ENCODE measurements around the gene SCMH1.
"Not testable (repeated sequence)": the region's sequence is repeated elsewhere in the genome, so short reads cannot be mapped to it uniquely, and the experiment has no call there.

Gene SCMH1

GRCh38 chr1:41259221-41259620 lies 17.1 kb upstream of the SCMH1 start:
- H3K27me3 ChIP-seq (ENCODE audit: low read length): no peaks in the 10 kb centered on the region
- no peaks in the 10 kb centered on the region for H3F3A ChIP-seq (ENCODE audit: insufficient read depth)
- H3K9me2 ChIP-seq (replicated peaks; ENCODE audit: insufficient read depth, low read length): no peaks in the 10 kb centered on the region
- H3K36me3 ChIP-seq (ENCODE audit: low read length): no peaks in the 10 kb centered on the region
- H3K9me3 ChIP-seq (ENCODE audit: insufficient read depth, low read length): no peaks in the 10 kb centered on the region; the same call in 1 of the 2 replicates
- no peak for TF ChIP-seq CTCF (IDR thresholded peaks at IDR 0.05; ENCODE audit: insufficient read depth, low read length, poor library complexity, severe bottlenecking)
- no peak for TF ChIP-seq EZH2phosphoT487 (conservative IDR thresholded peaks at IDR 0.05; ENCODE audit: low read length)
- no peak overlapping the region for H3K27ac ChIP-seq (ENCODE audit: low read depth, low read length)
- no peak overlapping the region for H3K9ac ChIP-seq (ENCODE audit: low read length)
- H3K4me2 ChIP-seq (ENCODE audit: low read depth, low read length, poor library complexity, severe bottlenecking): no peak overlapping the region
- no peak overlapping the region for H3K4me3 ChIP-seq (ENCODE audit: insufficient read depth, low read length, poor library complexity, severe bottlenecking)
- no peaks in the 10 kb centered on the region for H3K79me2 ChIP-seq (ENCODE audit: insufficient read depth, low read length)
- H2AFZ ChIP-seq (ENCODE audit: low read depth, low read length, severe bottlenecking): no peak overlapping the region
- no peaks in the 10 kb centered on the region for H4K20me1 ChIP-seq (ENCODE audit: low read depth, low read length)

- Histone ChIP-seq H3F3A (ENCODE audit: insufficient read depth) (no peaks in the 10 kb centered on the region), H3K36me3 (ENCODE audit: low read length) (no peaks in the 10 kb centered on the region), H3K4me3 (ENCODE audit: insufficient read depth, low read length, poor library complexity, severe bottlenecking) (no peak overlapping the region), H3K79me2 (ENCODE audit: insufficient read depth, low read length) (no peaks in the 10 kb centered on the region), H3K27ac (ENCODE audit: low read depth, low read length) (no peak overlapping the region), H4K20me1 (ENCODE audit: low read depth, low read length) (no peaks in the 10 kb centered on the region), H3K9me2 (replicated peaks; ENCODE audit: insufficient read depth, low read length) (no peaks in the 10 kb centered on the region), H2AFZ (ENCODE audit: low read depth, low read length, severe bottlenecking) (no peak overlapping the region), H3K4me2 (ENCODE audit: low read depth, low read length, poor library complexity, severe bottlenecking) (no peak overlapping the region), H3K27me3 (ENCODE audit: low read length) (no peaks in the 10 kb centered on the region), H3K9ac (ENCODE audit: low read length) (no peak overlapping the region), H3K9me3 (ENCODE audit: insufficient read depth, low read length) (peaks cover 3% of the 10 kb centered on the region; the same call in 1 of the 2 replicates)
- TF ChIP-seq EZH2phosphoT487 (conservative IDR thresholded peaks at IDR 0.05; ENCODE audit: low read length) (no peak), CTCF (IDR thresholded peaks at IDR 0.05; ENCODE audit: insufficient read depth, low read length, poor library complexity, severe bottlenecking) (no peak)
Measured at GRCh38 chr1:41255978-41256377, 13.9 kb upstream of the SCMH1 start.

- not testable (repeated sequence) for H3K9ac ChIP-seq (ENCODE audit: low read length); H3K27ac ChIP-seq (ENCODE audit: low read depth, low read length); H3K4me2 ChIP-seq (ENCODE audit: low read depth, low read length, poor library complexity, severe bottlenecking); H3F3A ChIP-seq (ENCODE audit: insufficient read depth); H3K27me3 ChIP-seq (ENCODE audit: low read length); H3K36me3 ChIP-seq (ENCODE audit: low read length); H3K9me2 ChIP-seq (replicated peaks; ENCODE audit: insufficient read depth, low read length); H3K9me3 ChIP-seq (ENCODE audit: insufficient read depth, low read length); H3K4me3 ChIP-seq (ENCODE audit: insufficient read depth, low read length, poor library complexity, severe bottlenecking); H4K20me1 ChIP-seq (ENCODE audit: low read depth, low read length); H3K79me2 ChIP-seq (ENCODE audit: insufficient read depth, low read length); H2AFZ ChIP-seq (ENCODE audit: low read depth, low read length, severe bottlenecking)
Measured at GRCh38 chr1:41251120-41251519, 9.0 kb upstream of the SCMH1 start.

GRCh38 chr1:41249319-41249718 lies 7.2 kb upstream of the SCMH1 start:
- Histone ChIP-seq H2AFZ (ENCODE audit: low read depth, low read length, severe bottlenecking) (no peak overlapping the region), H3K9ac (ENCODE audit: low read length) (no peak overlapping the region), H3F3A (ENCODE audit: insufficient read depth) (no peaks in the 10 kb centered on the region), H4K20me1 (ENCODE audit: low read depth, low read length) (no peaks in the 10 kb centered on the region), H3K9me3 (ENCODE audit: insufficient read depth, low read length) (0 out of 2 replicates have a peak, but pooled peaks cover 3% of the 10 kb centered on the region), H3K79me2 (ENCODE audit: insufficient read depth, low read length) (no peaks in the 10 kb centered on the region), H3K4me3 (ENCODE audit: insufficient read depth, low read length, poor library complexity, severe bottlenecking) (no peak overlapping the region), H3K36me3 (ENCODE audit: low read length) (no peaks in the 10 kb centered on the region), H3K27ac (ENCODE audit: low read depth, low read length) (no peak overlapping the region), H3K27me3 (ENCODE audit: low read length) (no peaks in the 10 kb centered on the region), H3K9me2 (replicated peaks; ENCODE audit: insufficient read depth, low read length) (no peaks in the 10 kb centered on the region), H3K4me2 (ENCODE audit: low read depth, low read length, poor library complexity, severe bottlenecking) (no peak overlapping the region)
- TF ChIP-seq CTCF (IDR thresholded peaks at IDR 0.05; ENCODE audit: insufficient read depth, low read length, poor library complexity, severe bottlenecking) (no peak), EZH2phosphoT487 (conservative IDR thresholded peaks at IDR 0.05; ENCODE audit: low read length) (no peak)
